Suprapubic skin (tissue), 4 donors: Measurements from ENCODE around the gene SIL1.
A peak's percentile ranks its signal among the peaks of the same experiment; 100 is the strongest.

Experiments used
- EP300 ChIP-seq: sonication (generic); formaldehyde crosslinking; IDR thresholded peaks from one replicate; pipeline ENCODE4 v1.6.1; 2017; ENCODE audit warnings: antibody characterized with exemption
- POLR2AphosphoS5 ChIP-seq, 3 donors: sonication (generic); formaldehyde crosslinking; IDR thresholded peaks; one replicate each; pipeline ENCODE4 v1.6.1; 2017; ENCODE audit warnings: antibody characterized with exemption in 3 of 3
- TF ChIP-seq, protein P1 (sequence below), 2 donors: fragments of 200-600 bp in 1 of 2; fragments of 450-650 bp in 1 of 2; sonication (generic) in 1 of 2; IDR thresholded peaks; one replicate each; pipeline ENCODE4 v1.5.1; 2016 to 2019; ENCODE audit warnings: antibody characterized with exemption in 2 of 2, mild to moderate bottlenecking in 1 of 2, moderate library complexity in 1 of 2

DNA sequence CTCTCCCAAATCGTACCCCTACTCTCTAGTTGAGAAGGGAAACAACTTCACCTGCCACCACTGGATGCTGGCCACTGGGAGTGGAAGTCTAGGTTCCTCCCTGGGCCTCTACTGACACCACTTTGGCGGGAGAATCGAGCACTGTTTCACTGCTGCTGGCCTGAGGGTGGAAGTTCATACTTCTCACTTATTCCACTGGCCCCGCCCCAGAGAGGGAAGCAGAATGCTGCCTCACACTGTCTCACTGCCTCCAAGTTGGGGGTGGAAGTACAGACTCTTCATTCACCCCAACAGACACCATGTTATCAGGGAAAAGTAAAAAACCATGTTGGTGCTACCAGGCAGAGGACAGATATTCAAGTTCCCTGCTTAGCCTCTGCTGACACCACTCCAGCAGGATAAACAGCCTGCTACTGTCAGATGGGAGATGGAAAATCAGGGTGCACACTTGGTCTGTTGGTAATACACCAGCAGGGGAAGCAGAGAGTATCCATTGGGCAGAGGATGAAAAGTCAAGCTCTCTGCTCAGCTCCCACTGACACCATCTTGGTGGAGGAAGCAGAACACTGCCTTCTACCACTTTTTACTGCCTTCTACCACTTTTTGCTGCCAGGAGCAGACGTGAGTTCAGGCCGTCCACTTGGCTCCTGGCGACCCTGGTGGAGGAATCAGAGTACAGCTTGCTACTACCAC lies 159.4 kb downstream of the SIL1 start:
- TF ChIP-seq, protein P1, sequence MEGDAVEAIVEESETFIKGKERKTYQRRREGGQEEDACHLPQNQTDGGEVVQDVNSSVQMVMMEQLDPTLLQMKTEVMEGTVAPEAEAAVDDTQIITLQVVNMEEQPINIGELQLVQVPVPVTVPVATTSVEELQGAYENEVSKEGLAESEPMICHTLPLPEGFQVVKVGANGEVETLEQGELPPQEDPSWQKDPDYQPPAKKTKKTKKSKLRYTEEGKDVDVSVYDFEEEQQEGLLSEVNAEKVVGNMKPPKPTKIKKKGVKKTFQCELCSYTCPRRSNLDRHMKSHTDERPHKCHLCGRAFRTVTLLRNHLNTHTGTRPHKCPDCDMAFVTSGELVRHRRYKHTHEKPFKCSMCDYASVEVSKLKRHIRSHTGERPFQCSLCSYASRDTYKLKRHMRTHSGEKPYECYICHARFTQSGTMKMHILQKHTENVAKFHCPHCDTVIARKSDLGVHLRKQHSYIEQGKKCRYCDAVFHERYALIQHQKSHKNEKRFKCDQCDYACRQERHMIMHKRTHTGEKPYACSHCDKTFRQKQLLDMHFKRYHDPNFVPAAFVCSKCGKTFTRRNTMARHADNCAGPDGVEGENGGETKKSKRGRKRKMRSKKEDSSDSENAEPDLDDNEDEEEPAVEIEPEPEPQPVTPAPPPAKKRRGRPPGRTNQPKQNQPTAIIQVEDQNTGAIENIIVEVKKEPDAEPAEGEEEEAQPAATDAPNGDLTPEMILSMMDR (IDR thresholded peaks at IDR 0.05) = peak in 1 of 2 donors; percentile 11
- TF ChIP-seq POLR2AphosphoS5 (IDR thresholded peaks at IDR 0.05) (no peak), EP300 (no peak)
